MM.1S (cell line): ENCODE results near the gene ABCA3.
"Not testable (repeated sequence)": the region's sequence is repeated elsewhere in the genome, so short reads cannot be mapped to it uniquely, and the experiment has no call there.

ENCODE experiments used
- CTCF ChIP-seq: fragments of 300-600 bp; sonication (generic); IDR thresholded peaks from 2 replicates; pipeline ENCODE4 v1.5.1; 2016; ENCODE audit warnings: antibody characterized with exemption, low read length, mixed read lengths
- EZH2 ChIP-seq: fragments of 300-600 bp; sonication (generic); optimal IDR thresholded peaks from 2 replicates; pipeline ENCODE3; 2017; ENCODE audit warnings: low read depth, mild to moderate bottlenecking, antibody characterized with exemption, low read length, mixed read lengths

GRCh38 chr16:2385982-2386381, 45.5 kb upstream of the ABCA3 start:
- TF ChIP-seq CTCF, EZH2: not testable (repeated sequence)
